Brain microvascular endothelial cell (primary cell): ENCODE data around the gene CHCHD10.

Experiments used
- DNase-seq: peaks from one replicate; pipeline ENCODE4 v3.0.0-alpha.2; 2020
- H3K27ac ChIP-seq: fragments of 250-450 bp; sonication (Bioruptor Pico); 2 replicates; pipeline ENCODE4 v1.5.1; 2020; ENCODE audit warnings: mild to moderate bottlenecking, moderate library complexity
- H3K27me3 ChIP-seq: fragments of 250-450 bp; sonication (Bioruptor Pico); replicated peaks from 2 replicates; pipeline ENCODE4 v1.5.1; 2020; ENCODE audit warnings: mild to moderate bottlenecking
- H3K36me3 ChIP-seq: fragments of 250-450 bp; sonication (Bioruptor Pico); replicated peaks from 2 replicates; pipeline ENCODE4 v1.5.1; 2020; ENCODE audit warnings: mild to moderate bottlenecking
- H3K4me3 ChIP-seq: 2 replicates; pipeline ENCODE4 v1.5.1; 2011; ENCODE audit warnings: low read depth, mild to moderate bottlenecking, control low read depth, low read length, moderate library complexity
- in situ Hi-C: cut with HindIII; loops from 2 replicates; pipeline ENCODE4 v1.10.0; 2017; ENCODE audit warnings: low sequenced_read_pairs, low pct_ligation_motif_present
- TF ChIP-seq, protein P1 (sequence below): IDR thresholded peaks from 2 replicates; pipeline ENCODE4 v1.5.1; 2011; ENCODE audit warnings: low read depth, mild to moderate bottlenecking, moderate library complexity, low read length, control low read depth, inconsistent platforms; ENCODE audit errors: missing control alignments

Gene CHCHD10

DNA sequence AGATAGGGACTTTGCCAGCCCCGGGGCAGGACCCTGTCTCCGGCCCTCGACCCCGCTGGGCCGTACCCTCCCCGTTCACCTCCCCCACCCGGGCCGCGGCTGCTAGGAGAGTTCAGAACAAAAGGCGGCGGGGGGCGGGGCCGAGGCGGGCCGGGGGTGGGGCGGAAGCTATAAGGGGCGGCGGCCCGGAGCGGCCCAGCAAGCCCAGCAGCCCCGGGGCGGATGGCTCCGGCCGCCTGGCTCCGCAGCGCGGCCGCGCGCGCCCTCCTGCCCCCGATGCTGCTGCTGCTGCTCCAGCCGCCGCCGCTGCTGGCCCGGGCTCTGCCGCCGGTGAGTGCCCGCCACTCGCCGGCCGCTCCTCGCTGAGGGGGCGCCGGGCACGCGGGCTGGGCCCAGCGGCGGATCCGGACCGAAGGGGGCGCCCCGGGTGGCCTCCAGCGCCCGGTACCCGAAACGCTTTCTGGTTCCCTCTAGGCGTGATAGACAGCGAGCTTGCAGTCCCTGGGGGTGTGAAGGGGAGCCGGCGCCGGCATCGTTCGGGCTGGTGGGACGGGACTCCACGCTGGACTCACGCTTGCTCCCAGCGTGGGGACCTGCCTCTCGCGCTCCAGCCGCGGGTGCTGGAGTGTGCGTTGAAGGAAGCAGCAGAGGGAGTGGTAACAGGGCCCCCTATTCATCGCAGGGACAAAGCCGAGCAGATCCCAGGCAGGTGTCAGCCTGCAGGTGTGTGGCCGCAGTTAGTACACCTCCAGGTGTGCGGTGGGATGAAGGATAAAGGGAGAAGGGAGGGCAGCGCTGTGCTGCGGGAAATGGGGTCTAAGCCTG lies 5.1 kb upstream of the CHCHD10 start, which contains the start of gene MMP11:
Gene MMP11 (plus strand): TSS at position 201 of the 825 bp plus-strand sequence. CDS start 22 bp downstream, at position 223.
- H3K27me3 ChIP-seq, result no peaks in the 10 kb centered on the region
- no peak within 1 kb of the TSS for H3K27ac ChIP-seq
- DNase-seq, result no peak
- no peaks in the 10 kb centered on the region for H3K36me3 ChIP-seq
- peak within 1 kb of the TSS; percentile 50 for H3K4me3 ChIP-seq
- in situ Hi-C loops, result no loop called here
- TF ChIP-seq, protein P1, sequence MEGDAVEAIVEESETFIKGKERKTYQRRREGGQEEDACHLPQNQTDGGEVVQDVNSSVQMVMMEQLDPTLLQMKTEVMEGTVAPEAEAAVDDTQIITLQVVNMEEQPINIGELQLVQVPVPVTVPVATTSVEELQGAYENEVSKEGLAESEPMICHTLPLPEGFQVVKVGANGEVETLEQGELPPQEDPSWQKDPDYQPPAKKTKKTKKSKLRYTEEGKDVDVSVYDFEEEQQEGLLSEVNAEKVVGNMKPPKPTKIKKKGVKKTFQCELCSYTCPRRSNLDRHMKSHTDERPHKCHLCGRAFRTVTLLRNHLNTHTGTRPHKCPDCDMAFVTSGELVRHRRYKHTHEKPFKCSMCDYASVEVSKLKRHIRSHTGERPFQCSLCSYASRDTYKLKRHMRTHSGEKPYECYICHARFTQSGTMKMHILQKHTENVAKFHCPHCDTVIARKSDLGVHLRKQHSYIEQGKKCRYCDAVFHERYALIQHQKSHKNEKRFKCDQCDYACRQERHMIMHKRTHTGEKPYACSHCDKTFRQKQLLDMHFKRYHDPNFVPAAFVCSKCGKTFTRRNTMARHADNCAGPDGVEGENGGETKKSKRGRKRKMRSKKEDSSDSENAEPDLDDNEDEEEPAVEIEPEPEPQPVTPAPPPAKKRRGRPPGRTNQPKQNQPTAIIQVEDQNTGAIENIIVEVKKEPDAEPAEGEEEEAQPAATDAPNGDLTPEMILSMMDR, result no peak

DNA sequence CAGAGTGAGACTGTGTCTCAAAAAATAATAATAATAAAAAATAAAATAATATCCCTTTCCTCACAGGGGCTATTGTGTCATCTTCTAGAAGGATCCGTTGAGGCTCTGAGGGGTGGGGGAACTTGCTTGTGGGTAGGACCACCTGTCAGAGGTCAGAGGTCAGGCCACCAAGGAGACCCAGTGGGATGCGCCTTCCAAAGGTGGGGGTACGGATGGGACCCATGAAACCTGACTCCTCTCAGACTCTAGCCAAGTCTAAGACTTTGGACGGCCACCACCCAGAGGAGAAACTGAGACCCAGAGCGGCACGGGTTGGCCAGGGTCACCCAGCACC lies 4.5 kb upstream of the CHCHD10 start:
- Histone ChIP-seq H3K36me3 (no peaks in the 10 kb centered on the region), H3K27me3 (no peaks in the 10 kb centered on the region), H3K4me3 (peak overlapping the region; percentile 47), H3K27ac (no peak overlapping the region)
- no peak for DNase-seq
- TF ChIP-seq, protein P1, result no peak
- in situ Hi-C loops, result no loop called here

DNA sequence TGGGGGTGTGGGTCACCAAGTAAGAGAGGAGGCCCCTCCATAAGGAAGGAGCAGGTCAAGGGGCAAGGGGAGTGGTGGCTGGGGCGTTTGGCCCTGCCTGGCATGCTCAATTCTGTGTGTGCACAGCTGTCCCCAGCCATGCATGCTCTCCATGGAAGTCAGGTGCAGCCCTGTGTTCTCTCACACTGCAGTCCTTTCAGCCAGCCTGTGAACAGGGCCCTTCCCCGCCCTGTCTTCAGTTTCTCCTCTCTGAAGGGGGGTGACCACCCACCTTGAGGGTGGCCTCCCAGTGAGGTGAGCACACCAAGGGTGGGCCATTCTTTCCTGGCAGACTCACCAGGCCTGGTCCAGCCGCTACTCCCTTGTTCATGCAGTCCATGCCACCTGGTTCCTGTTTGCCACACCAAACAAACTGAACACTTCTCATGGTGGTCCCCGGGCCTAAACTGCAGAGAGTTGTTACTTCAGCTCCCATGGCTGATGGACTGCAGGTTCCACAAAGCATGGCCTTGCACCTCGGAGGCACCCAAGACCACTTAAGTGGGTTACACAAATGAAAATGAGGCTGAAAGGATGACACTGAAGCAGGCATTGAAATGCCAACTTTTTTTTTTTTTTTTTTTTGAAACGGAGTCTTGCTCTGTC lies 1.7 kb upstream of the CHCHD10 start:
- no peak for DNase-seq
- no peaks in the 10 kb centered on the region for H3K27me3 ChIP-seq
- no peak overlapping the region for H3K27ac ChIP-seq
- no peaks in the 10 kb centered on the region for H3K36me3 ChIP-seq
- in situ Hi-C loops, result no loop called here
- TF ChIP-seq, protein P1, result no peak
- no peak overlapping the region for H3K4me3 ChIP-seq

DNA sequence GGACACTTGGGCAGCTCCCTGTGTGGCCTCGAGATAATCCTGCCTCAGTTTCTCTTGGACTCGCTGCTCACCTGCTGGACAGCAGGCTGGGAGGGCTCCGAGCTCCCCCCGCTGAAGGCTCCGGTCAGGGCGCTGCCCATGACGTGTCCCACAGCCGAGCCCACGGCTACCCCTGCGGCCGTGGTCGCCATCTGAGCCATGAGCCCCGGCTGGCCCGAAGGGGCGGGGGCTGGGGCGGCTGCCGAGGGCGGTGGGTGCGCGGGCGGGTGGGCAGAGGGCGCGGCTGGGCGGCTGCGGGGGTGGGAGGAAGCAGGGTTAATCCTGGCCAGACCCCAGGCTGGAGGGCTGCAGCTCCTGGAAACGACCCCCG lies 484 bp downstream of the CHCHD10 start:
- TF ChIP-seq, protein P1, result no peak
- no peak overlapping the region for H3K27ac ChIP-seq
- peak overlapping the region; percentile 65 for H3K4me3 ChIP-seq
- DNase-seq, result no peak
- no peaks in the 10 kb centered on the region for H3K36me3 ChIP-seq
- no peaks in the 10 kb centered on the region for H3K27me3 ChIP-seq
- in situ Hi-C loops, result no loop called here

DNA sequence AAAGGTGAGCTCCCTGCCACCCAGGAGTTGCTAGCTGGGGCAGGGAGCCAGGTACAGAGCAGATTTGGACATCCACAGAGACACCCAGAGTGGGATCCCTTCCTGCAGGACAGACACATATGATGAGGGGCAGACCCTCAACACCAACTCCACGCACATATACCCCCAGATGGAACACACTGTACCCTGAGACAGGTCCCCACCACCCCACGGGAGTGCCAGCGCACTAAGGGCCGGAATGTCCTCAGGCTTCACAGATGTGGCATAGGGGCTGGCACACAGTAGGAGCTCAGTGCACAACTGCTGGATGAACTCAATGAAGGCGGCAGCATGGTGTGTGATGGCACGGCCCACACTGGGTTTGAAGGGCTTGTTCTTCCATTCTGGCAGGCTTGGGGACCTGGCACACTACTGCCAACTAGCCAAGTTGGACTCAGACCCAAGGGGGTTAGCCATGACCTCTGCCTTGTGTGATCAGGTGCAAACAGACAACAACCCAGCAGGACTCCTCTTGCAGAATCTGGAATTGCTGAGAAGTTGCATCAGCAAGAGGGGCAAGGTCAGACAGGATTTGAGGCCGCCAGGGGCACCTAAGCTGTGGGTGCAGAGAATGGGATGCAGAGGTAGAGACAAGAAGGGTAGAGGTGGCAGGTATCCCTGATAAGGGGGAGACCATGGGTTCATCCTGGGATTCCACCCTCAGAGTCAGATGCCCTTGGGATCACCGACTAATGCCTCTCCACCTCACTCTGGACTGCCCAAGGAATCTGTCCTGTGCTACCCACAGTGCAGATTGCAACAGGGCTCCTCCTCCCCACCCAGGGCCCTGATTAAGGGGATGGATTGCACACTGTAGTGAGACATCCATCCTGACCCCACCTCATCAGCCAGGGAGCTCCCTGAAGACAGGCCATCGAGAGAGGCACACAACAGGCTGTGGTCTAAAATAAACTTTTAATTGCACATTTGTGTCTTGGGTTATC lies 2.6 kb downstream of the CHCHD10 start:
- DNase-seq, result no peak
- Histone ChIP-seq H3K27me3 (no peaks in the 10 kb centered on the region), H3K4me3 (no peak overlapping the region), H3K36me3 (no peaks in the 10 kb centered on the region), H3K27ac (no peak overlapping the region)
- in situ Hi-C loops, result no loop called here
- TF ChIP-seq, protein P1, result no peak
